Prostate gland (tissue), 2 donors: ENCODE results near the gene SLC27A2.
"Not testable (repeated sequence)": the region's sequence is repeated elsewhere in the genome, so short reads cannot be mapped to it uniquely, and the experiment has no call there.

Experiments used
- POLR2A ChIP-seq: fragments of 450-650 bp; IDR thresholded peaks from one replicate; pipeline ENCODE4 v1.6.1; 2016; ENCODE audit warnings: antibody characterized with exemption, mild to moderate bottlenecking
- TF ChIP-seq, protein P1 (sequence below), 4 experiments: fragments of 200-600 bp in 2 of 4; fragments of 450-650 bp in 2 of 4; sonication (generic) in 2 of 4; IDR thresholded peaks; 1 replicate in 3 of 4; 2 replicates in 1 of 4; pipeline ENCODE4 v1.5.1; 2016 to 2019; ENCODE audit warnings: antibody characterized with exemption in 4 of 4, mild to moderate bottlenecking in 2 of 4, moderate library complexity in 2 of 4

GRCh38 chr15:50132251-50132984 is 49.6 kb upstream of the SLC27A2 start:
- TF ChIP-seq, protein P1, sequence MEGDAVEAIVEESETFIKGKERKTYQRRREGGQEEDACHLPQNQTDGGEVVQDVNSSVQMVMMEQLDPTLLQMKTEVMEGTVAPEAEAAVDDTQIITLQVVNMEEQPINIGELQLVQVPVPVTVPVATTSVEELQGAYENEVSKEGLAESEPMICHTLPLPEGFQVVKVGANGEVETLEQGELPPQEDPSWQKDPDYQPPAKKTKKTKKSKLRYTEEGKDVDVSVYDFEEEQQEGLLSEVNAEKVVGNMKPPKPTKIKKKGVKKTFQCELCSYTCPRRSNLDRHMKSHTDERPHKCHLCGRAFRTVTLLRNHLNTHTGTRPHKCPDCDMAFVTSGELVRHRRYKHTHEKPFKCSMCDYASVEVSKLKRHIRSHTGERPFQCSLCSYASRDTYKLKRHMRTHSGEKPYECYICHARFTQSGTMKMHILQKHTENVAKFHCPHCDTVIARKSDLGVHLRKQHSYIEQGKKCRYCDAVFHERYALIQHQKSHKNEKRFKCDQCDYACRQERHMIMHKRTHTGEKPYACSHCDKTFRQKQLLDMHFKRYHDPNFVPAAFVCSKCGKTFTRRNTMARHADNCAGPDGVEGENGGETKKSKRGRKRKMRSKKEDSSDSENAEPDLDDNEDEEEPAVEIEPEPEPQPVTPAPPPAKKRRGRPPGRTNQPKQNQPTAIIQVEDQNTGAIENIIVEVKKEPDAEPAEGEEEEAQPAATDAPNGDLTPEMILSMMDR (IDR thresholded peaks at IDR 0.05), result not testable (repeated sequence)
- TF ChIP-seq POLR2A, result not testable (repeated sequence)
